ENCODE measurements around the gene PASK. TPM values are rescaled to one million over a fixed set of nuclear protein-coding genes. Genes with fewer than 3 reads are reported as not detected.

Gene PASK
- total RNA-seq, 1 experiment from 2014 or later, result 45.8 TPM

- Histone ChIP-seq H2AFZ (ENCODE audit: low read depth, low read length, poor library complexity, severe bottlenecking) (no peak overlapping the region), H4K20me1 (ENCODE audit: insufficient read depth) (no peaks in the 10 kb centered on the region), H3K9me2 (ENCODE audit: insufficient read depth) (no peaks in the 10 kb centered on the region), H3K9ac (ENCODE audit: low read length) (no peak overlapping the region), H3K4me3 (replicated peaks in 1 of 2; ENCODE audit: low read depth in 1 of 2, low read length in 2 of 2) (no peak overlapping the region), H3K79me2 (ENCODE audit: insufficient read depth, low read length) (peaks cover 8% of the 10 kb centered on the region; the same call in 1 of the 2 replicates), H3K36me3 (ENCODE audit: control insufficient read depth in 1 of 2, insufficient read depth in 2 of 2, low read length in 2 of 2) (peaks cover 0 to 8% of the 10 kb centered on the region in 2 experiments; a peak in 2 of 4 replicates), H3K9me3 (ENCODE audit: control insufficient read depth in 1 of 2, insufficient read depth in 1 of 2, low read depth in 1 of 2, low read length in 2 of 2) (no peaks in the 10 kb centered on the region), H3K27ac (ENCODE audit: low read depth, low read length) (no peak overlapping the region), H3K4me2 (ENCODE audit: low read length) (no peak overlapping the region), H3K4me1 (ENCODE audit: control insufficient read depth in 1 of 2, insufficient read depth in 2 of 2, low read length in 2 of 2) (peaks cover 6 to 8% of the 10 kb centered on the region in 2 experiments; a peak in 2 of 4 replicates), H3K27me3 (ENCODE audit: insufficient read depth, low read length) (no peaks in the 10 kb centered on the region)
- DNase-seq (ENCODE audit: low read depth, low spot score) (no peak), ATAC-seq (no peak)
- intact Hi-C loops (cut with micrococcal nuclease), result no loop called here
- ChIA-PET CTCF (no interaction called here), RAD21 (ENCODE audit: low non-redundant PET in 1 of 2, low total read pairs in 2 of 2, uncharacterized antibody in 2 of 2, unreplicated experiment in 2 of 2) (no interaction called here), POLR2A (no interaction called here)
- no peak for TF ChIP-seq SRF (IDR thresholded peaks at IDR 0.05; ENCODE audit: low read depth)
- no peak for TF ChIP-seq YY1 (IDR thresholded peaks at IDR 0.05; ENCODE audit: extremely low read depth, insufficient replicate concordance, low read depth, low read length)
- no peak for TF ChIP-seq EZH2phosphoT487 (IDR thresholded peaks at IDR 0.05; ENCODE audit: borderline replicate concordance)
- no peak for TF ChIP-seq EGR1 (IDR thresholded peaks at IDR 0.05; ENCODE audit: low read depth)
- TF ChIP-seq TCF7L2 (IDR thresholded peaks at IDR 0.05; ENCODE audit: borderline replicate concordance, extremely low read depth, insufficient read depth, insufficient read length), result no peak
- TF ChIP-seq ZBTB33 (IDR thresholded peaks at IDR 0.05; ENCODE audit: extremely low read depth, insufficient replicate concordance, low read length), result no peak
- TF ChIP-seq CEBPB (IDR thresholded peaks at IDR 0.05; ENCODE audit: low read depth), result no peak
- no peak for TF ChIP-seq ATF3 (IDR thresholded peaks at IDR 0.05)
- no TSS peak for BruUV-seq (replicated peaks)
These were observed 5.6 kb upstream of the PASK start for GRCh38 chr2:241154915-241155314.

Measured in HCT116 (cell line).